ENCODE data around the gene HOXC10.

DNA sequence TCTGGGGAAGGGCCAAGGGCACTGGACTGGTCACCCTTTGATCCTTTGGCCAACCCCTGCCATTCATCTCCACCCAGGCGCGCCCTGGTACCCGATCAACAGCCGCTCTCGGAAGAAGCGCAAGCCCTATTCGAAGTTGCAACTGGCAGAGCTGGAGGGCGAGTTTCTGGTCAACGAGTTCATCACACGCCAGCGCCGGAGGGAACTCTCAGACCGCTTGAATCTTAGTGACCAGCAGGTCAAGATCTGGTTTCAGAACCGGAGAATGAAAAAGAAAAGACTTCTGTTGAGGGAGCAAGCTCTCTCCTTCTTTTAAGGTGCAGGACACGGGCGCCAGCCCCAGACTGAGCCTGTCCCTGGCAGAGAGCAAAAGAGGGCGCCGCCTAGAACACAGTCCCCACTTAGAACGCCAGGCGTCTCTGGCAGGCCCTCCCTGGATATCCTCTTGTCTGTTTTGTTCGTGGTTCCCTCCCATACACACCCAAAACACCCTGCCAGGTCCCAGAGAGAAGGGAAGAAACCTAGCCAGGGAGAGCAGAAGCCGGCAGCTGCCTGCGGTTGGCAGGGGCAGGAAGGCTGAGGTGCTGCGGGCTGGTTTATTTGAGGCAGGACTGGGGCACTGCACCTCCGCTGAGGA lies 28.6 kb upstream of the HOXC10 start:
- TF ChIP-seq PAX5 (IDR thresholded peaks at IDR 0.05; ENCODE audit: insufficient read depth, low read length, severe bottlenecking) = no peak
- TF ChIP-seq POLR2A (IDR thresholded peaks at IDR 0.05; ENCODE audit: low read depth, low read length) = no peak

Measured in GM12891 (cell line).